Liver (tissue), 3 donors: ENCODE results near the gene ZFAND3.

Experiments used
- CTCF ChIP-seq: fragments of 150-350 bp; IDR thresholded peaks from 2 replicates; pipeline ENCODE4 v1.5.1; 2017; ENCODE audit warnings: improper control_type of control experiment, low read depth, low read length; ENCODE audit not compliant: missing input control
- TAF1 ChIP-seq: conservative IDR thresholded peaks from 2 replicates; pipeline ENCODE4 v1.6.1; 2016; ENCODE audit warnings: antibody characterized with exemption, mild to moderate bottlenecking
- donor health status: healthy.
- donor health status: healthy.

- TF ChIP-seq CTCF: no peak
- TF ChIP-seq TAF1: no peak
Measured at GRCh38 chr6:37875561-37876309, 56.2 kb downstream of the ZFAND3 start.
